ENCODE results near the gene SMARCAL1.

DNA sequence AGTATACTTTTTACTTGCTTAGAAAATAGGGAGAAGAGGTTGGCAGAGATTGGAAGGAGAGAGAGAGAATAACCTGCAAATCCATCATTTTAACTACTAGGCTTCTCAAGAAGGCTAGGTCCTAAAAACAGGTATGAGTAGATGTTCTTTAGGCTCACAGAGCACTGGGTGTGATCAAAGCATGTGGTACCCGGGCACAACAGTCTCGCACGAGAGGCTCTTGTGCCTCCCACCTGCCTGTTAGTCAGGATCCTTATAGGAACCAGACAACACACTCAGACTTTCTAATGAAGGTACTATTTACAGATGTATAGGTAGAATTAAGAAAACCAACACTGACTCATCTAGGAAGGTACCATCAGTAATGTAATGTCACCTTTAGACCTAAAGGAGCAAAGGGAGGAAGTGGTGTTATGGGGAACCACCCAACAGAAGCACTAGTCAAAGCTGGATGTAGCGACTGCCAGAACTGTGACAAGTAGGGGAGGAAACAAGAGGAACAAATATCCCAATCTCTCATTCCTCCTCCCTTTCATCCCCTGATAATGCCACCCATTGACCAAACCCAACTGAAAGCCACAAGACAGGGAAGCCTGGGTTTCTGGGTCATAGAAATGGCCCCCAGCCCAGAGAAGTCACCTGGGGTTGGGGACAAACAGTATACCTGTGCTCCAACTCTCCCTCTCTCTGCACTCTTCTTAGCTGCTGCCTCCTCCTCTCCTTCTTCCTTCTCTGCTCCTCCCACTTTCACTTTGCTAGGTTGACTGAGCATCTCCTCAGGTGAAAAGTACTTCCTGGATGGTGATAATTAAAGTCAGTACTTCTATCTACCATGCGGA lies 24.0 kb upstream of the SMARCAL1 start:
- TF ChIP-seq, protein P1, sequence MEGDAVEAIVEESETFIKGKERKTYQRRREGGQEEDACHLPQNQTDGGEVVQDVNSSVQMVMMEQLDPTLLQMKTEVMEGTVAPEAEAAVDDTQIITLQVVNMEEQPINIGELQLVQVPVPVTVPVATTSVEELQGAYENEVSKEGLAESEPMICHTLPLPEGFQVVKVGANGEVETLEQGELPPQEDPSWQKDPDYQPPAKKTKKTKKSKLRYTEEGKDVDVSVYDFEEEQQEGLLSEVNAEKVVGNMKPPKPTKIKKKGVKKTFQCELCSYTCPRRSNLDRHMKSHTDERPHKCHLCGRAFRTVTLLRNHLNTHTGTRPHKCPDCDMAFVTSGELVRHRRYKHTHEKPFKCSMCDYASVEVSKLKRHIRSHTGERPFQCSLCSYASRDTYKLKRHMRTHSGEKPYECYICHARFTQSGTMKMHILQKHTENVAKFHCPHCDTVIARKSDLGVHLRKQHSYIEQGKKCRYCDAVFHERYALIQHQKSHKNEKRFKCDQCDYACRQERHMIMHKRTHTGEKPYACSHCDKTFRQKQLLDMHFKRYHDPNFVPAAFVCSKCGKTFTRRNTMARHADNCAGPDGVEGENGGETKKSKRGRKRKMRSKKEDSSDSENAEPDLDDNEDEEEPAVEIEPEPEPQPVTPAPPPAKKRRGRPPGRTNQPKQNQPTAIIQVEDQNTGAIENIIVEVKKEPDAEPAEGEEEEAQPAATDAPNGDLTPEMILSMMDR (IDR thresholded peaks at IDR 0.05) = no peak
- TF ChIP-seq POLR2A (IDR thresholded peaks at IDR 0.05) (no peak), POLR2AphosphoS5 (IDR thresholded peaks at IDR 0.05) (no peak)
